Measurements from ENCODE around the gene LTF. TPM values are rescaled to one million over a fixed set of nuclear protein-coding genes. Genes with fewer than 3 reads are reported as not detected.

The LTF gene
- total and polyA plus RNA-seq, 2 donors (not counting 1 experiment from before 2014, with no cell fraction given) = 0.22 TPM; not detected in 1

- Histone ChIP-seq H3K36me3 (replicated peaks in 1 of 2; ENCODE audit: control extremely low read depth in 1 of 2, control insufficient read depth in 1 of 2, extremely low read depth in 1 of 2, insufficient read depth in 2 of 2, low read length in 1 of 2) (no peaks in the 10 kb centered on the region), H3K9ac (ENCODE audit: low read length) (no peak overlapping the region), H3K27me3 (replicated peaks in 1 of 4; ENCODE audit: control extremely low read depth in 1 of 4, control insufficient read depth in 3 of 4, insufficient read depth in 4 of 4, low read length in 3 of 4) (no peaks in the 10 kb centered on the region), H2AFZ (ENCODE audit: insufficient read depth, low read depth, low read length, poor library complexity, severe bottlenecking) (no peak overlapping the region), H3K27ac (ENCODE audit: low read length in 2 of 2) (no peak overlapping the region), H3K9me3 (ENCODE audit: control extremely low read depth in 1 of 3, control insufficient read depth in 2 of 3, insufficient read depth in 1 of 3, low read length in 2 of 3) (peaks cover 0 to 10% (median 6%) of the 10 kb centered on the region in 3 donors), H3K79me2 (ENCODE audit: control insufficient read depth, insufficient read depth, low read length) (no peaks in the 10 kb centered on the region), H3K4me3 (ENCODE audit: control extremely low read depth in 1 of 5, extremely low read depth in 1 of 5, insufficient read depth in 1 of 5, low read depth in 2 of 5, low read length in 4 of 5) (no peak overlapping the region), H4K20me1 (ENCODE audit: control insufficient read depth, insufficient read depth, low read length, poor library complexity, severe bottlenecking) (no peaks in the 10 kb centered on the region), H3K4me1 (ENCODE audit: control insufficient read depth in 2 of 2, insufficient read depth in 2 of 2, low read length in 2 of 2) (peaks cover 11 to 12% of the 10 kb centered on the region in 2 donors), H3K4me2 (replicated peaks; ENCODE audit: low read depth, low read length, poor library complexity, severe bottlenecking) (no peak overlapping the region)
- ATAC-seq (ENCODE audit: low read depth) (no peak), DNase-seq (no peak)
- ChIA-PET CTCF (no interaction called here), POLR2A (interaction anchor here (0.7 kb wide), 1 partner anchor 26 kb away, joined by 3 read pairs; no protein-coding TSS in a partner anchor)
- TF ChIP-seq, protein P1, sequence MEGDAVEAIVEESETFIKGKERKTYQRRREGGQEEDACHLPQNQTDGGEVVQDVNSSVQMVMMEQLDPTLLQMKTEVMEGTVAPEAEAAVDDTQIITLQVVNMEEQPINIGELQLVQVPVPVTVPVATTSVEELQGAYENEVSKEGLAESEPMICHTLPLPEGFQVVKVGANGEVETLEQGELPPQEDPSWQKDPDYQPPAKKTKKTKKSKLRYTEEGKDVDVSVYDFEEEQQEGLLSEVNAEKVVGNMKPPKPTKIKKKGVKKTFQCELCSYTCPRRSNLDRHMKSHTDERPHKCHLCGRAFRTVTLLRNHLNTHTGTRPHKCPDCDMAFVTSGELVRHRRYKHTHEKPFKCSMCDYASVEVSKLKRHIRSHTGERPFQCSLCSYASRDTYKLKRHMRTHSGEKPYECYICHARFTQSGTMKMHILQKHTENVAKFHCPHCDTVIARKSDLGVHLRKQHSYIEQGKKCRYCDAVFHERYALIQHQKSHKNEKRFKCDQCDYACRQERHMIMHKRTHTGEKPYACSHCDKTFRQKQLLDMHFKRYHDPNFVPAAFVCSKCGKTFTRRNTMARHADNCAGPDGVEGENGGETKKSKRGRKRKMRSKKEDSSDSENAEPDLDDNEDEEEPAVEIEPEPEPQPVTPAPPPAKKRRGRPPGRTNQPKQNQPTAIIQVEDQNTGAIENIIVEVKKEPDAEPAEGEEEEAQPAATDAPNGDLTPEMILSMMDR (IDR thresholded peaks at IDR 0.05) = no peak
- TF ChIP-seq EZH2 (IDR thresholded peaks at IDR 0.05; ENCODE audit: borderline replicate concordance, insufficient read depth, low read depth, low read length, poor library complexity, severe bottlenecking) = no peak
- Mint-ChIP-seq H3K27ac (no peak overlapping the region), H3K27me3 (no peaks in the 10 kb centered on the region), H3K9me3 (ENCODE audit: insufficient read depth) (peaks cover 6% of the 10 kb centered on the region), H3K4me3 (no peak overlapping the region), H3K4me1 (peaks cover 11% of the 10 kb centered on the region)
- 92% methylated on average over 3 of the region's 3 CpGs for WGBS (ENCODE audit: insufficient coverage)
- intact Hi-C loops (cut with micrococcal nuclease) = no loop called here
These were observed 29.5 kb downstream of the LTF start for GRCh38 chr3:46435081-46435726.

- CTCF ChIA-PET = no interaction called here
- intact Hi-C loops (cut with micrococcal nuclease) = no loop called here
- no peaks in the 10 kb centered on the region for H3K36me3 ChIP-seq (replicated peaks in 1 of 2; ENCODE audit: control extremely low read depth in 1 of 2, control insufficient read depth in 1 of 2, extremely low read depth in 1 of 2, insufficient read depth in 2 of 2, low read length in 1 of 2)
These were observed 30.9 kb downstream of the LTF start for GRCh38 chr3:46433841-46434240.

More at GRCh38 chr3:46433841-46434240, 30.9 kb downstream of the LTF start:
- H3K27me3 Mint-ChIP-seq = no peaks in the 10 kb centered on the region
- Histone ChIP-seq H2AFZ (ENCODE audit: insufficient read depth, low read depth, low read length, poor library complexity, severe bottlenecking) (no peak overlapping the region), H3K4me1 (ENCODE audit: control insufficient read depth in 2 of 2, insufficient read depth in 2 of 2, low read length in 2 of 2) (peaks cover 4% of the 10 kb centered on the region in 2 donors), H3K79me2 (ENCODE audit: control insufficient read depth, insufficient read depth, low read length) (no peaks in the 10 kb centered on the region), H3K9me3 (ENCODE audit: control extremely low read depth in 1 of 3, control insufficient read depth in 2 of 3, insufficient read depth in 1 of 3, low read length in 2 of 3) (peaks cover 0 to 10% (median 6%) of the 10 kb centered on the region in 3 donors), H3K4me3 (ENCODE audit: control extremely low read depth in 1 of 5, extremely low read depth in 1 of 5, insufficient read depth in 1 of 5, low read depth in 2 of 5, low read length in 4 of 5) (no peak overlapping the region), H3K4me2 (replicated peaks; ENCODE audit: low read depth, low read length, poor library complexity, severe bottlenecking) (no peak overlapping the region), H3K27me3 (replicated peaks in 1 of 4; ENCODE audit: control extremely low read depth in 1 of 4, control insufficient read depth in 3 of 4, insufficient read depth in 4 of 4, low read length in 3 of 4) (no peaks in the 10 kb centered on the region), H4K20me1 (ENCODE audit: control insufficient read depth, insufficient read depth, low read length, poor library complexity, severe bottlenecking) (no peaks in the 10 kb centered on the region), H3K9ac (ENCODE audit: low read length) (no peak overlapping the region), H3K27ac (ENCODE audit: low read length in 2 of 2) (no peak overlapping the region)
- no peak for DNase-seq
- peaks cover 4% of the 10 kb centered on the region for H3K4me1 Mint-ChIP-seq
- TF ChIP-seq, protein P1 (IDR thresholded peaks at IDR 0.05) = no peak
- TF ChIP-seq EZH2 (IDR thresholded peaks at IDR 0.05; ENCODE audit: borderline replicate concordance, insufficient read depth, low read depth, low read length, poor library complexity, severe bottlenecking) = no peak
- no peak overlapping the region for H3K4me3 Mint-ChIP-seq
- no peak for ATAC-seq (ENCODE audit: low read depth)
- no peak overlapping the region for H3K27ac Mint-ChIP-seq
- WGBS (ENCODE audit: insufficient coverage) = no CpG with 5 or more reads among the region's 1 CpG
- POLR2A ChIA-PET = no interaction called here
- H3K9me3 Mint-ChIP-seq (ENCODE audit: insufficient read depth) = peaks cover 6% of the 10 kb centered on the region
